ENCODE data around the gene CXCR3. TPM values are rescaled to one million over a fixed set of nuclear protein-coding genes. Genes with fewer than 3 reads are reported as not detected.
"Not testable (repeated sequence)": the region's sequence is repeated elsewhere in the genome, so short reads cannot be mapped to it uniquely, and the experiment has no call there.

The CXCR3 gene
- total RNA-seq, 1 donor from 2014 or later: 0.20 TPM

DNA sequence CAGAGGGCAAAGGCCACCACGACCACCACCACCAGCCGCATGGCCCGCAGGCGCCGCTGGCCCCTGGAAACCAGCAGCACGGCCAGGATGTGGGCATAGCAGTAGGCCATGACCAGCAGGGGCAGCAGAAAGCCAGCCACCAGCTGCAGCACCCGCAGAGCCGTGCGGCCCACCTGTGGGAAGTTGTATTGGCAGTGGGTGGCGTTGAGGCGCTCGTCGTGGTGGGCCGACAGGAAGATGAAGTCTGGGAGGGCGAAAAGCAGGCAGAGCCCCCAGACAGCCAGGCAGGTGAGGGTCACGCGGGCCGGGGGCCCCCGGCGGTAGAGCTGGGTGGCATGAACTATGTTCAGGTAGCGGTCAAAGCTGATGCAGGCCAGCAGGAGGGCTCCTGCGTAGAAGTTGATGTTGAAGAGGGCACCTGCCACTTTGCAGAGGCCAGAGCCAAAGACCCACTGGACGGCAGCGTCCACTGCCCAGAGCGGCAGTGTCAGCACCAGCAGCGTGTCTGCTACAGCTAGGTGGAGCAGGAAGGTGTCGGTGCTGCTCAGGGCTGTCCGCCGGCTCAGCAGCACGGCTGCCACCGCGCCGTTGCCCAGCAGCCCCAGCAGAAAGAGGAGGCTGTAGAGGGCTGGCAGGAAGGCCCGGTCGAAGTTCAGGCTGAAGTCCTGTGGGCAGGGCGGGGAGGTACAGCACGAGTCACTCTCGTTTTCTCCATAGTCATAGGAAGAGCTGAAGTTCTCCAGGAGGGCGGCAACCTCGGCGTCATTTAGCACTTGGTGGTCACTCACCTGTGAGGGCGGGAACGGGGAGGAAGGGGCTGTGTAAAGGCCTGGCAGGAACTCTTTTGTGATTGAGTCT lies 1.4 kb downstream of the CXCR3 start:
- intact Hi-C loops (cut with micrococcal nuclease): no loop called here
- DNase-seq: no peak
- ATAC-seq: no peak

DNA sequence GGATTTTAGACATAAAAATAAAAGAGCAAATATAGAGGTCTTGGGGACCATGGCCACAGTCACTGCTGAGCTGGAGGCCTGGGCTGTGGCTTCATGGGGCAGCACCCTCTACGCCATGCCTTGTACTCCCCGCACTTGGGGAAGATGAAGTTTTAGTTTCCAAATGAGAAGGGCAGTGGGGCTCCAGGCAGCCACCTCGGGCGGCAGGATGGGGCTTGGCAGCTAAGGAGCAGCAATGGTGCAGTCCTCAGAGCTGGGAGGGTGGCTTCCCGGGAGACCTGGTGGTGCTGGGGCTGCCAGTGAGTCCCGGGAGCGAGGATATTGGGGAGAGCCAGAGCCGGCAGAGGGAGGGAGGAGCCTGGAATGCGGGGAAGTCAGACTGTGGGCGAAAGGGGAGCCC lies 2.4 kb downstream of the CXCR3 start:
- ATAC-seq: no peak
- no peak for DNase-seq
- intact Hi-C loops (cut with micrococcal nuclease): no loop called here

DNA sequence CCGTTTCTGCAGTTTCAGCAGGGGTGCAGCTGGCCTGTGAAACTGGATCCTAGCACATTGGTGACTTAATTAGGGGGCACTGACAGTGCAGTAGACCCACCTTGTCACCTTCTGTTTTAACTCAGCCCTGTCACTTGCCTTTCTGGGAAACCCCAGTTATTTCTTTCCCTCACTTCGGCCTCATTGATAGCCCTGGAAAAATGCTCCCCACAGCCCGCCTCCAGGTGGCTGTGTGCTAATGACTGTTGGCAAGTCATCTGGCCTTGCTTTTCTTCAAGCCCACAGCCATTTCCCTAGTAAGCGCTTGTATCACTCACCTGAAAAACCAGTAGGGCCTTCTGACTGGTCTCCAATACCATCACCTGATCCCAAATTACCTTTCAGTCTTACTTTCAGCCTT lies 3.3 kb downstream of the CXCR3 start:
- DNase-seq (no peak), ATAC-seq (no peak)
- intact Hi-C loops (cut with micrococcal nuclease): no loop called here

DNA sequence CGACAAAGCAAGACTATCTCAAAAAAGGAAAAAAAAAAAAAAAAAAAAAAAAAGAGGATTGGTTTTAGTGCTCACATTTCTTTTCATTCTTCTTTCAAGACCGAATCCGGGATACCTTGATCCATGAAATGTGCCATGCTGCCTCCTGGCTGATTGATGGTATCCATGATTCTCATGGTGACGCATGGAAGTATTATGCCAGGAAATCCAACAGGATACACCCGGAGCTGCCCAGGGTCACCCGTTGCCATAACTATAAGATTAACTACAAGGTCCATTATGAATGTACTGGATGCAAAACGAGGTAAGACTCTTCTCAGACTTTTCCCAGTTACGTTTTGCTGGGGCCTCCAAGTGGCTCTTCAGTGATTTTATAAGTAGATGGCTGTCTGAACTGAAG lies 6.1 kb downstream of the CXCR3 start:
- intact Hi-C loops (cut with micrococcal nuclease): no loop called here

DNA sequence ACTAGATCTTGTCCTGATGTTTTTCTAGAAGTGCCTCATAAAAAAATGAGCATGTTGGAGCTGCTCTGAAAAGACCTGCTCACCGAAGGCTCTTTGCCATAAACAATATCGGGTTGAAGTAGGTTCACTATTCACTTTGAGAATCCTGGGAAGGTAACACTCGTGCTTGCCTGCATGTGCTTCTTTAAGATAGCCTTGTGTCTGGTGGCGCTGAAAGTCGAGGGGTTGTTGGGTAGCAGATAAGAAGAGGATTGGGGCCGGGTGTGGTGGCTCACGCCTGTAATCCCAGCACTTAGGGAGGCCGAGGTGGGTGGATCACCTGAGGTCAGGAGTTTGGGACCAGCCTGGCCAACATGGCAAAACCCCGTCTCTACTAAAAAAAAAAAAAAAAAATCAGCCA lies 6.6 kb downstream of the CXCR3 start:
- DNase-seq; ATAC-seq; intact Hi-C loops (cut with micrococcal nuclease): not testable (repeated sequence)

More for the DNA sequence above, 6.1 kb downstream of the CXCR3 start:
- no peak for ATAC-seq
- no peak for DNase-seq

DNA sequence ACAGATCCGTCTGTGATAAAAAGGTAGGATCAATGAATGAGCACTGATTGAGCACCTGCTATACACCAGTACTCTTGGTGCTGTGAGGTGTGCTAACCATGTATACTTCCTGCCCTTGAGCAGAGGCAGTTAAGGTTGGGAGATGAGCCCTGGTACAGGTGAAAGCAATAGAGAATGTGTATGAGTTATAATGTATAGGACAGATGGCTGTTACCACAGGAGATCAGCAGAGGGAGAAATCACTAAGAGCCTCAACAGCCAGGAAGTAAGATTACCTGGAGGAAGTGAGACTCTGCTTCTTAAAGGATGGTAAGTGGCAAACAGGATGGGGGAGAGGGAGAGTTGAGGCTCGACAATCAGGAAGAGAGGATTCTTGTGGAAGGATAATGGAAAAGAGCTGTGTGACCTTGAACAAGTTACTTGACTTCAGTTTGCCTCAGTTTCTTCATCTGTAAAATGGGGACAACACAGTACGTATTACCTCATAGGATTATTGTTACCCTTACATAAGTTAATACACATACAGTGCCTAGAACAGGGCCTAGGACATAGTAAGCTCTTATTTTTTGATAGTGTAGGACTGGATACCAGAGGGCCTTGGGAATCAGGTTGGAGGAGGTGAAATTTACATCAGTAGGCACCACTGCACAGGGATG lies 9.1 kb downstream of the CXCR3 start:
- DNase-seq: no peak
- intact Hi-C loops (cut with micrococcal nuclease): no loop called here
- no peak for ATAC-seq

DNA sequence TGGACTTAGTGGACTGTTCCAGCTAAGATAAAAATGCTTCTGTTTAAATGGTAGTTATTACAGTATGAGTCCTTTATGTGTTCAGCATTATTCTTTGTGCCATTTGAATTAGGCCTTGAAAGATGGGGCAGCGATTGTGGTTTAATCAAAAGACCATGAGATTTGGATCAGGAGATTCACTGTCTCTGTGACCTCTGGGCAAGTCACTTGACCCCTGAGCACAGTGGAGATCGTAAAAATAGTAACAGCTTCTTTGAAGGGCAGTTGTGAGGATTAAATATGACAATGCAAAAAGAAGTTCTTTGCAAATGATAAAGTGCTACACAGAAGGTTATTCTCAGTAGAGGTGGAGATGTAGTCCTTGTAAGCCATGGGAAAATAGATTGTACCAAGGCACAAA lies 10.8 kb downstream of the CXCR3 start:
- ATAC-seq: no peak
- intact Hi-C loops (cut with micrococcal nuclease): no loop called here
- no peak for DNase-seq

DNA sequence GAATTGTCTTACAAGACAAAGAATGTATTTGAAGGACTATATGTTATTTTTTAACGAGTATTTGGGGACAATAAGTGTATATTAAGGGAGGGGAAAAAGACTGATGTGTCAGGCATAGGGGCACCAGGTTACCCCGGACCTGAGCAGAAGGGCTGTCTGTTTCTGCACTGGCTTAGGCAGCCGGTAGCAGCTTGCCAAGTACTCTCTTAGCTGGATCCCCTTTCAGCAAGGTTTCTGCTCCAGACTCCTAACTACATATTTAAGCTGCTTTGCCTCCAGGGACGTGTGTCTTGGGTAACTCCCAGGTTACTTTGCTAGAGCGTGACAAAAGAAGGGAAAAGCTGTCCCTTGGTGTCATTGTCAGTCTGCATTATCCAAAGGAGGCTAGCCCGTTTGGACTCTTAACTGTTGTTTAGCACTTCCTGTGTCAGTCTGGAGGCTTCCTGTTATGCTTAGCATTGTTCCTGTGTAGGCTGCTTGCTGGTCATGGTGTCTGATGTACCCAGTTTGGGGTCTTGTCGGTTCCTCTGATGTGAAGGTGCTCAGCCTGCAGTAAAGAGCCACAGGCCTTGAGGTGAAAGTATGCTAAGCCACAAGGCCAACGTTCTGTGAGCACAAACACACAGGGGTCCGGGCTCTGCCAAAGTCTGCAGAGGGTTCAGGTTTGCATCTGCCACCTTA lies 11.6 kb downstream of the CXCR3 start:
- intact Hi-C loops (cut with micrococcal nuclease): no loop called here
- ATAC-seq (peak; percentile 38), DNase-seq (no peak)

DNA sequence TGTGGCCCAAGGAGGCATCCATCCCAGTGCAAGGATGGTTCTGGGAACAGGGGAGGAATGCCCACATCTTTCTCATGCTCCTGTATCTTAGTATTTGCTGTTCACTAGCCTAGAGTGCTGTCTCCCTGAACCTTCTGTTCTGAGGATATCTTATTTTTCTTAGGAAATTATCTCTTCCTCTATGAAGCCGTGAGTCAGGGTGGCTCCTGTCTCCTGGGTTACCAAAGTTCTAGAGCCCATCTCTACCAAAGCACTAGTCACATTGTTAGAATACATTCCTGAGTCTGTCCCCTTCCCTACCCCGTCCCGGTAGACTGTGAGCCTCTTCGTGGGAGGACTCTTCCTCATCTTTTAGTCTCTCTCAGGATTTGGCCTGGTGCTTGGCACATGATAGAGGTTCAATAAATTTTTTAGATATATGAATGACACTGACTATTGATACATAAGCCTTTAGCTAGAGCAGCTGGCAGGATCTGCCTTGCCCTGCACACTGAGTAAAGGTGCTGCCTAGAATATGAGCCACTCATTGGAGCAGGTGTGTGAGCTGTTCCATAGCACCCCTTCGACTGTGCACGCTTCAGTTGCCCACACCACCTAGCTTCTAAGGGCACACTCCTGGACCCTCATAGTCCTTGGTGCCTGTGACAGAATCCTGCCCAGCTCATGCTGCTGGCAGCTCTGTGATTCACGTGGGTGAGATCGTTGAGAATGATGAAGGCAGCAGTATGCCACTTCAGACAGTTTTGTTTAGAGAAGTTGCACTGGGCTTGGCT lies 13.3 kb downstream of the CXCR3 start:
- no peak for ATAC-seq
- no peak for DNase-seq
- intact Hi-C loops (cut with micrococcal nuclease): no loop called here

DNA sequence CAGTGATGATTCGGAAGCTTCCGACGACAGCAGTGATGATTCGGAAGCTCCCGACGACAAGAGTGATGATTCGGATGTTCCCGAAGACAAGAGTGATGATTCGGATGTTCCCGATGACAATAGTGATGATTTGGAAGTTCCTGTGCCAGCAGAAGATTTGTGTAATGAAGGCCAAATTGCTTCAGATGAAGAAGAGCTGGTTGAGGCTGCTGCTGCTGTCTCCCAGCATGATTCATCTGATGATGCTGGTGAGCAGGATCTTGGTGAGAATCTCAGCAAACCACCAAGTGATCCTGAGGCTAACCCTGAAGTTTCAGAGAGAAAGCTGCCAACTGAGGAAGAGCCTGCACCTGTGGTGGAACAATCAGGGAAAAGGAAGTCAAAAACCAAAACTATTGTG lies 14.2 kb downstream of the CXCR3 start:
- intact Hi-C loops (cut with micrococcal nuclease): no loop called here

DNA sequence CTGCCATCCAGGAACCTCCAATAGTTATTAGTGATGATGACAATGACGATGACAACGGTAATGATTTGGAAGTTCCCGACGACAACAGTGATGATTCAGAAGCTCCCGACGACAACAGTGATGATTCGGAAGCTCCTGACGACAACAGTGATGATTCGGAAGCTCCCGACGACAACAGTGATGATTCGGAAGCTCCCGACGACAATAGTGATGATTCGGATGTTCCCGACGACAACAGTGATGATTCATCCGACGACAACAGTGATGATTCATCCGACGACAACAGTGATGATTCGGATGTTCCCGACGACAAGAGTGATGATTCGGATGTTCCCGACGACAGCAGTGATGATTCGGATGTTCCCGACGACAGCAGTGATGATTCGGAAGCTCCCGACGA lies 14.7 kb downstream of the CXCR3 start:
- no peak for DNase-seq
- no peak for ATAC-seq
- intact Hi-C loops (cut with micrococcal nuclease): no loop called here

More for the DNA sequence above, 14.2 kb downstream of the CXCR3 start:
- no peak for ATAC-seq
- DNase-seq: no peak

DNA sequence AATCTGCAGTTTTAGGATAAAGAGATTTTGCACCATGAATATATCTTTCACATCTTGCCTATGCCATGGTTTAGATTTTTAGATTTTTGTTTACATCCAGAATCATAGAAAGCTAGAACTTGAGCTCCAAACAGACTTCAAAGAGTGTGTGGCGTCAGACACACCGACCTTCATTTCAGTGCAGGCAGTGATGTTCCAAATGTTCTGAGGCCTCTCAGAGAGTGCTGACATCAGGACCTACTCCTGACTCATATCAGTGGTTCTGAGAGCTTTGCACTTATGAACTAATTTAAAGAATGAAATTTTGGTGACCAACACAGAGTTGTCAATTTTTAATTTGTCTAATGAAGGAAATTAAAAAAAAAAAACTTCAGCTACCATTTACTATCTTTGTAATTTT lies 18.3 kb downstream of the CXCR3 start:
- DNase-seq (no peak), ATAC-seq (peak; percentile 78)
- intact Hi-C loops (cut with micrococcal nuclease): no loop called here

DNA sequence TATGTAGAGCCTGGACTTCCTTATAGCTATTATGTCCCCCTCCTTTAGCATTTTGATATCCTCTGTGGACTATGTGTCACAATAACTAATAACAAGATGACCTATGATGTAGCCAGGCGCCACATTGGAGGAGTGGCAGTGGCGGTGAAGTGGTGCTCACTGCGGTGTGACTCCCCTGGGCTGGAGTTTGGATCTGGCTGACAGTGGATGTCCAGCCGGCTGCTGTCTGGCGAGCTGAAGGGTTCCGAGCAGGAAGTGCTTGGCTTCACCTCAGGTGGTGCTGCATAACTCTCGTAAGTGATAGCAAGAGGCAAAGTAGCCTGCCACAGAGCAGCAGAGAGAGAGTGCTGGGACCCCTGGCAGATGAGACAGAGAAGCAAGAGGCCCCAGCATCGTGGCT lies 25.1 kb downstream of the CXCR3 start:
- intact Hi-C loops (cut with micrococcal nuclease); DNase-seq: not testable (repeated sequence)
- peak; percentile 65 for ATAC-seq

DNA sequence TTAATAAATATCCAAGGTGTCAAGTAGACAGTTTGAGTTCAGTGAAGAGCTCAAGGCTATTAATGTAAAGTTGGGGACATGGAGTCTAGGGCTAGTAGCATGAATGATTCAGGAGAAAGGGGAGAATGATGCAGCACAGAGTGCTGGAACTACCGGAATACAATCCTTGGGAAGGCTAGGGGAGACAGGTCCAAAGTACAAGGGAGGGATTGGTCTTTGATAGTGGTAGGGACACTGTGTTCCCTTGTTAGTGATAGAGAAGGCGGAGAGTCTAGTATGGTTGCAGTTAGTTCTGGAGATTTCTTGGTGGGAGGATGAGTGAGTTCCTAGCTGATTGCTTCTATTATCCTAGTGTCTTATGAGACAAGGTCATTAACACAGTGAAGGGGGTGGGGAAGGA lies 31.4 kb downstream of the CXCR3 start:
- intact Hi-C loops (cut with micrococcal nuclease): no loop called here
- ATAC-seq: peak; percentile 65
- DNase-seq: no peak

DNA sequence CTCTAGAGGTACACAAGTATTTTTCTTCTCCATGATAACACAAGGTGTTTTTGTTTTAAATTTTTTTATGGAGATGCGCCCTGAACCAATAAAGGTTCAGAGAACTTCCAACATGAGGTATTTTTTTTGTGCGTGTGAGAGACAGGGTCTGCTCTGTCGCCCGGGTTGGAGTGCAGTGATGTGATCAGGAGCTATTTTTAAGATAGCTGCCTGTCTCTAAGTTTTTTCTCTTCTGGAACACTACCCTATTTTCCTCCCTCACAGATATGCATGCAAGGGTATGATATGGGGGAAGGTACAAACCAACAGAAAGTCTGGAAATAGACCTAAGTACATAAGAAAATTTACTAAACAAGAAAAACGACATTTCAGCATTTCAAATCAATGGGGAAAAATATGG lies 37.1 kb downstream of the CXCR3 start:
- intact Hi-C loops (cut with micrococcal nuclease): no loop called here
- ATAC-seq (peak; percentile 79), DNase-seq (no peak)

DNA sequence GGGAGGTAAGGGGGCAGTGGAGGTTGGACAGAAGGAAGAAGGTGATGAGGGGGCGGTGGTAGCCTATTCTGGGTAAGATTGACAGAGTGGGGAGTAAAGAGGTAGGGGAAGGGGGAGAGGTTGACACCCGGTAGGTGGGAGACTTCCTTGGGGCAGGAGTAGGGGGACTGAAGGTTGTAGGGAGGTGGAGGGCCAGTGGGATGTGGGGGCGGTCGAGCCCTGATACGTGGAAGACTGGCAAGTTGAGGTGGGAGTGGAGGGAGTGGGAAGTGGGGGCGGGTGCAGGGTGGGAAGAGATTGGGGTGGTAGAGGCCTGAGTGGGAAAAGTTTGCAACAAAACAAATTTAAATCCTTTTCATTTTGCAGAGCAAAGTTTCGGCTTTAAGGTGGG lies 38.3 kb downstream of the CXCR3 start:
- intact Hi-C loops (cut with micrococcal nuclease): no loop called here
- ATAC-seq: peak; percentile 8
- DNase-seq: no peak

DNA sequence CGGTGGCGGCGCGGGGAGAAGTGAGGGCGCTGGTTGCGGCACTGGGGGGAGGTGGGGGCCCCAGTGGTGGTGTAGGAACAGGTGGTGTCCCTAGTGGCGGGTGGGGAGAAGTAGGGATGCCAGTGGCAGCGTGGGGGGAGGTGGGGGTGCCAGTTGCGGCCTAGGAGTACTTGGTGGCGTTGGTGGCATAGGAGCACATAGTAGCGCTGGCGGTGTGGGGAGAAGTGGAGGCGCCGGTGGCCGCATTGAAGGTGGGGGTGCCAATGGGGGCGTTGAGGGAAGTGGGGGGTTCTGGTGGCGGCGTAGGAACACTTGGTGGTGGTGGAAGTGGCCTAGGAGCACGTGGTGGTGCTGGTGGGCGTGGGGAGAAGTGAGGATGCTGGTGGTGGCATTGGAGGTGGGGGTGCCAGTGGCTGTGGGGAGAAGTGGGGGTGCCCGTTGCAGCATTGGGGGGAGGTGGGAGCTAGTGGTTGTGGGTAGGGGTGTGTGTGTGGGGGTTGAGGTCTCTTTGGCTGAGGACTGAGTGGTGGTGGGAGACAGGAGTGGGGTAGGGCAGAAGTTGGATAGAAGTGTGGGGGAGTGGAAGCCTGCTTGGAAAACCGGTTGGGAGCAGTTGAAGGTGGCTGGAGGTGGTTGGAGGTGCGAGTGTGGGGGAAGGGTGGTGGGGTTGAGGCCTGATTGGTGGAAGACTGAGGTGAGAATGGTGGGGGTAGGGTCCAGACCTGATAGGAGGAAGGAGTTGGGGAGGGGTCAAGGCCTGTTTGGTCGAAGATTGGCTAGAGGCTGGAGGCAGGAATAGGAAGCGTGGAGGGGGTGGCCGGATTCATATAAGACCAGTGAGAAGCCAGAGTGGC lies 38.9 kb downstream of the CXCR3 start:
- ATAC-seq (no peak), DNase-seq (no peak)
- intact Hi-C loops (cut with micrococcal nuclease): no loop called here

DNA sequence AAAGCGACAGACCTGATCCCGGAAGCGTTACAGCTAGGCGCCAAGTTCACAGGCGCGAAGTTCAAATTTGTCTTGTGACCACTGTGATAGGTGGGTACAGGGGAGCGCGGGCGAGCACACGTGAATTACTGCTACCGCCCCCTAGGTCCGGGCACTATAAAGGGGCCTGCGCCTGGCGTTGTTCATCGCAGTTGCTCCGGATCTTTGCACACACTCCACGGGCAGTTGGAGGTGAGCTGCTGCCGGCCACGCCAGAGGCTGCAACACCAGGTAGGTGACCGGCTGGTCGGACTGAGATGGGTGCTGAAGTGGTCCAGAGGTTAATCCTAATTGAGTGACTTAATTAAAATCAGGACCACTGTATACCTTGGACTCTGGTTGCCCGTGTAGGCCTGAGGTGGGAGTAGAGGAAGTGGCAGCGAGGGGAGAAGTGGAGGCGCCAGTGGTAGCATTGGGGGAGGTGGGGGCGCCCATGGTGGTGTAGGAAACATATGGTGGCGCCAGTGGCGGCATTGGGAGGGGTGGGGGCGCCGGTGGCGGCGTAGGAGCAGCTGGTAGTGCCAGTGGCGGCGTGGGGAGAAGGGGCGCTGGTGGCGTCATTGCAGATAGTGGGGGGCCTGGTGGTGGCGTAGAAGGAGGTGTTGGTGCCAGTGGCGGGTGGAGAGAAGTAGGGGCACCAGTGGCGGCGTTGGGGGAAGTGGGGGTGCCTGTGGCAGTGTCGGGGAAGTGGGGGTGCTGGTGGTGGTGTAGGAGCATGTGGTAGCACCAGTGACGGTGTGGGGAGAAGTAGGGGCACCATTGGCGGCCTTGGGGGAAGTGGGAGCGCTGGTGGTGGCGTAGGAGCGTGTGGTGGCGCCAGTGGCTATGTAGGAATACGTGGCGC lies 39.8 kb downstream of the CXCR3 start, which contains the start of gene GCNA:
TSS of gene GCNA (plus strand) at position 185 of the 883 bp plus-strand sequence. CDS start 2,385 bp downstream, outside the sequence.
- ATAC-seq: no peak
- intact Hi-C loops (cut with micrococcal nuclease): no loop called here

More for the DNA sequence above, 39.8 kb downstream of the CXCR3 start, which contains the start of gene GCNA:
- DNase-seq: no peak
